ENCODE measurements around the gene ADD1.

DNA sequence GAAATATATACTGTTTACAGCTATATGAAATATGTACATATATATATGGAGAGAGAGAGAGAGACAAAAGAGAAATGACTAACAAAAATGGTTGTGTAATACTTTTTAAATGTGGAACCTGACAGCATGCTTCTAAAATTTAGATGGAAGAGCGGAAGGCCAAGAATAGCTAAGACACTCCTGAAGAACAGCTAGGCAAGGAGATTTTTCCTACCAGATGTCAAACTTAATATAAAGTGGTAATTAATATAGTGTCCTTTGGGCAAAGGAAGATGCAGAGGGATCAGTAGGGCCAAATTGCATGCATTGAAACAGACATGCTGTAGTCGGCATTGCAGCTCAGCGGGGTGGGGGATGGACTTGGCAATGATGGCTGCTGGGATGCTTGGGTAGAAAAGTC, 45.2 kb downstream of the ADD1 start:
- TF ChIP-seq EZH2 (IDR thresholded peaks at IDR 0.05; ENCODE audit: insufficient read depth, poor library complexity, severe bottlenecking) (no peak), EZH2phosphoT487 (IDR thresholded peaks at IDR 0.05; ENCODE audit: insufficient read depth, low read depth) (no peak)

Measured in GM23248 (cell line).